BLaER1 (cell line): ENCODE data around the gene SIK1.
"Not testable (repeated sequence)": the region's sequence is repeated elsewhere in the genome, so short reads cannot be mapped to it uniquely, and the experiment has no call there.

Experiments used
- H3K27ac ChIP-seq: shearing (Covaris generic); formaldehyde crosslinking; 2 replicates; pipeline ENCODE4 v1.8.1; 2022
- H3K27me3 ChIP-seq: shearing (Covaris generic); formaldehyde crosslinking; 2 replicates; pipeline ENCODE4 v1.8.1; 2022
- H3K36me3 ChIP-seq: shearing (Covaris generic); formaldehyde crosslinking; 2 replicates; pipeline ENCODE4 v1.8.1; 2022
- H3K4me1 ChIP-seq: shearing (Covaris generic); formaldehyde crosslinking; 2 replicates; pipeline ENCODE4 v1.8.1; 2022
- H3K4me2 ChIP-seq: shearing (Covaris generic); formaldehyde crosslinking; 2 replicates; pipeline ENCODE4 v1.8.1; 2022
- H3K4me3 ChIP-seq: shearing (Covaris generic); formaldehyde crosslinking; 2 replicates; pipeline ENCODE4 v1.8.1; 2022
- H3K9ac ChIP-seq: shearing (Covaris generic); formaldehyde crosslinking; 2 replicates; pipeline ENCODE4 v1.8.1; 2022
- H3K9me3 ChIP-seq: shearing (Covaris generic); formaldehyde crosslinking; 2 replicates; pipeline ENCODE4 v1.8.1; 2022
- H4K20me1 ChIP-seq: shearing (Covaris generic); formaldehyde crosslinking; 2 replicates; pipeline ENCODE4 v1.8.1; 2022

The SIK1 gene

GRCh38 chr21:43450287-43450686 lies 23.4 kb upstream of the SIK1 start:
- not testable (repeated sequence) for H3K36me3 ChIP-seq, H3K4me2 ChIP-seq, H4K20me1 ChIP-seq, H3K27me3 ChIP-seq, H3K27ac ChIP-seq, H3K9ac ChIP-seq, H3K4me3 ChIP-seq, H3K9me3 ChIP-seq, H3K4me1 ChIP-seq

- not testable (repeated sequence) for H3K27ac ChIP-seq, H3K9me3 ChIP-seq, H3K27me3 ChIP-seq, H3K4me1 ChIP-seq, H4K20me1 ChIP-seq, H3K36me3 ChIP-seq, H3K4me2 ChIP-seq, H3K4me3 ChIP-seq, H3K9ac ChIP-seq
Measured at GRCh38 chr21:43447353-43447977, 20.5 kb upstream of the SIK1 start.

GRCh38 chr21:43446277-43446932 lies 19.5 kb upstream of the SIK1 start:
- H3K4me3 ChIP-seq, H3K36me3 ChIP-seq, H4K20me1 ChIP-seq, H3K4me1 ChIP-seq, H3K27ac ChIP-seq, H3K27me3 ChIP-seq, H3K4me2 ChIP-seq, H3K9ac ChIP-seq, H3K9me3 ChIP-seq: not testable (repeated sequence)

- not testable (repeated sequence) for H3K4me3 ChIP-seq, H3K9ac ChIP-seq, H3K9me3 ChIP-seq, H3K27me3 ChIP-seq, H3K4me2 ChIP-seq, H4K20me1 ChIP-seq, H3K36me3 ChIP-seq, H3K27ac ChIP-seq, H3K4me1 ChIP-seq
Measured at GRCh38 chr21:43444524-43444923, 17.6 kb upstream of the SIK1 start.

GRCh38 chr21:43442571-43442970 lies 15.6 kb upstream of the SIK1 start:
- H3K27ac ChIP-seq, H3K9me3 ChIP-seq, H3K4me2 ChIP-seq, H3K36me3 ChIP-seq, H3K9ac ChIP-seq, H3K4me1 ChIP-seq, H3K4me3 ChIP-seq, H4K20me1 ChIP-seq, H3K27me3 ChIP-seq: not testable (repeated sequence)

GRCh38 chr21:43440835-43441727 lies 14.2 kb upstream of the SIK1 start:
- not testable (repeated sequence) for H3K4me2 ChIP-seq, H3K27ac ChIP-seq, H3K4me1 ChIP-seq, H3K27me3 ChIP-seq, H3K36me3 ChIP-seq, H3K4me3 ChIP-seq, H3K9me3 ChIP-seq, H3K9ac ChIP-seq, H4K20me1 ChIP-seq

- H3K27me3 ChIP-seq, H3K4me1 ChIP-seq, H3K9me3 ChIP-seq, H3K27ac ChIP-seq, H3K9ac ChIP-seq, H3K36me3 ChIP-seq, H3K4me3 ChIP-seq, H4K20me1 ChIP-seq, H3K4me2 ChIP-seq: not testable (repeated sequence)
Measured at GRCh38 chr21:43439316-43440075, 12.6 kb upstream of the SIK1 start.

- not testable (repeated sequence) for H3K36me3 ChIP-seq, H3K27ac ChIP-seq, H3K9me3 ChIP-seq, H4K20me1 ChIP-seq, H3K4me2 ChIP-seq, H3K27me3 ChIP-seq, H3K4me1 ChIP-seq, H3K4me3 ChIP-seq, H3K9ac ChIP-seq
Measured at GRCh38 chr21:43436272-43436671, 9.3 kb upstream of the SIK1 start.

GRCh38 chr21:43433340-43434136 lies 6.6 kb upstream of the SIK1 start:
- not testable (repeated sequence) for H4K20me1 ChIP-seq, H3K27me3 ChIP-seq, H3K36me3 ChIP-seq, H3K4me2 ChIP-seq, H3K27ac ChIP-seq, H3K9ac ChIP-seq, H3K4me1 ChIP-seq, H3K9me3 ChIP-seq, H3K4me3 ChIP-seq

- H3K9ac ChIP-seq, H3K9me3 ChIP-seq, H3K4me1 ChIP-seq, H3K27me3 ChIP-seq, H3K36me3 ChIP-seq, H4K20me1 ChIP-seq, H3K4me2 ChIP-seq, H3K4me3 ChIP-seq, H3K27ac ChIP-seq: not testable (repeated sequence)
Measured at GRCh38 chr21:43430830-43431416, 4.0 kb upstream of the SIK1 start.

GRCh38 chr21:43428964-43429363 lies 2.0 kb upstream of the SIK1 start:
- H3K27ac ChIP-seq, H3K9ac ChIP-seq, H3K36me3 ChIP-seq, H3K27me3 ChIP-seq, H3K4me3 ChIP-seq, H3K4me1 ChIP-seq, H4K20me1 ChIP-seq, H3K4me2 ChIP-seq, H3K9me3 ChIP-seq: not testable (repeated sequence)

- H3K4me1 ChIP-seq, H3K9ac ChIP-seq, H3K4me2 ChIP-seq, H3K4me3 ChIP-seq, H4K20me1 ChIP-seq, H3K27ac ChIP-seq, H3K9me3 ChIP-seq, H3K36me3 ChIP-seq, H3K27me3 ChIP-seq: not testable (repeated sequence)
Measured at GRCh38 chr21:43427242-43427559, 270 bp upstream of the SIK1 start.

- H3K27ac ChIP-seq, H4K20me1 ChIP-seq, H3K4me3 ChIP-seq, H3K4me2 ChIP-seq, H3K9me3 ChIP-seq, H3K27me3 ChIP-seq, H3K4me1 ChIP-seq, H3K36me3 ChIP-seq, H3K9ac ChIP-seq: not testable (repeated sequence)
Measured at GRCh38 chr21:43426004-43426403, 927 bp downstream of the SIK1 start.
